Panc1 (cell line): Measurements from ENCODE around the gene SNTG2. TPM values are rescaled to one million over a fixed set of nuclear protein-coding genes. Genes with fewer than 3 reads are reported as not detected.

Experiments
- ATAC-seq: fragments of 200-7000 bp; cut with Tn5 transposase; 2 replicates; pipeline ENCODE4 v1.9.1; 2020; ENCODE audit warnings: mild to moderate bottlenecking, moderate library complexity
- BruUV-seq: library from RNA; stranded (reverse); fragments of 400-500 nt; replicated peaks from 2 replicates; lab custom pipeline; 2021; lab: Mats Ljungman, UMichigan
- CTCF ChIA-PET: fragments of 300-600 bp; sonication (Branson Sonifier 250); formaldehyde crosslinking; loops from one replicate; lab custom pipeline; 2022; ENCODE audit warnings: antibody characterized with exemption; lab: Charles Lee
- POLR2A ChIA-PET: fragments of 300-600 bp; sonication (Branson Sonifier 250); formaldehyde crosslinking; loops from one replicate; lab custom pipeline; 2022; ENCODE audit warnings: antibody characterized with exemption; lab: Charles Lee
- DNase-seq: peaks from one replicate; pipeline ENCODE4 v3.0.0-alpha.2; 2010; ENCODE audit warnings: low read depth, low spot score
- H3K27ac ChIP-seq: 2 replicates; pipeline ENCODE4 v1.5.1; 2011; ENCODE audit warnings: mild to moderate bottlenecking, low read length, inconsistent platforms
- H3K27me3 ChIP-seq: fragments of 200-500 bp; sonication (Bioruptor generic); 2 replicates; pipeline ENCODE4 v1.6.0; 2014; ENCODE audit warnings: low read length, inconsistent platforms; ENCODE audit not compliant: control insufficient read depth, insufficient read depth
- H3K36me3 ChIP-seq: fragments of 200-500 bp; sonication (Bioruptor generic); 2 replicates; pipeline ENCODE4 v1.5.1; 2014; ENCODE audit warnings: inconsistent platforms, mild to moderate bottlenecking, low read length, moderate library complexity; ENCODE audit not compliant: control insufficient read depth, insufficient read depth
- H3K4me1 ChIP-seq: 2 replicates; pipeline ENCODE4 v1.5.1; 2011; ENCODE audit warnings: inconsistent platforms, mild to moderate bottlenecking, low read length, moderate library complexity; ENCODE audit not compliant: control insufficient read depth, insufficient read depth
- H3K4me3 ChIP-seq, 2 experiments: 2 replicates each; pipeline ENCODE4 v1.5.1; 2011 to 2012; ENCODE audit warnings: low read depth in 2 of 2, low read length in 2 of 2, mild to moderate bottlenecking in 2 of 2, inconsistent platforms in 1 of 2, moderate library complexity in 1 of 2
- H3K9me3 ChIP-seq: fragments of 200-500 bp; sonication (Bioruptor generic); 2 replicates; pipeline ENCODE4 v1.5.1; 2014; ENCODE audit warnings: low read depth, mild to moderate bottlenecking, inconsistent platforms, low read length, moderate library complexity; ENCODE audit not compliant: control insufficient read depth, insufficient read depth
- CTCF ChIP-seq: fragments of 450-650 bp; IDR thresholded peaks from 2 replicates; pipeline ENCODE4 v1.5.1; 2017; ENCODE audit warnings: mild to moderate bottlenecking
- POLR2AphosphoS5 ChIP-seq: IDR thresholded peaks from 2 replicates; pipeline ENCODE4 v1.6.1; 2012; ENCODE audit warnings: mild to moderate bottlenecking, low read depth, low read length, moderate library complexity
- REST ChIP-seq, 2 experiments: IDR thresholded peaks; 2 replicates each; pipeline ENCODE4 v1.6.1; 2011 to 2012; ENCODE audit warnings: low read depth in 2 of 2, control low read depth in 1 of 2, low read length in 1 of 2, mild to moderate bottlenecking in 1 of 2, moderate library complexity in 1 of 2; ENCODE audit not compliant: insufficient read depth in 1 of 2
- SIN3A ChIP-seq: IDR thresholded peaks from 2 replicates; pipeline ENCODE4 v1.6.1; 2012; ENCODE audit warnings: low read depth, mild to moderate bottlenecking, low read length, moderate library complexity, borderline replicate concordance; ENCODE audit not compliant: insufficient read depth
- TCF7L2 ChIP-seq: IDR thresholded peaks from 2 replicates; pipeline ENCODE4 v1.6.1; 2011; ENCODE audit warnings: mild to moderate bottlenecking, low read depth, low read length, inconsistent platforms
- in situ Hi-C: cut with HindIII; loops from 2 replicates; pipeline ENCODE4 v1.10.0; 2016; ENCODE audit warnings: low sequenced_read_pairs, low pct_unique_long_range_greater_than_20kb
- intact Hi-C: fragments of 100-400 bp; cut with micrococcal nuclease; formaldehyde crosslinking; loops from one replicate; pipeline ENCODE4 v1.10.0; 2022; ENCODE audit not compliant: unreplicated experiment
- total RNA-seq: library from RNA; stranded (reverse); gene quantifications from one replicate; pipeline ENCODE4 v1.2.1, GENCODE V29; 2021; ENCODE audit not compliant: unreplicated experiment

Gene SNTG2
- total RNA-seq, 1 experiment from 2014 or later: not detected

DNA sequence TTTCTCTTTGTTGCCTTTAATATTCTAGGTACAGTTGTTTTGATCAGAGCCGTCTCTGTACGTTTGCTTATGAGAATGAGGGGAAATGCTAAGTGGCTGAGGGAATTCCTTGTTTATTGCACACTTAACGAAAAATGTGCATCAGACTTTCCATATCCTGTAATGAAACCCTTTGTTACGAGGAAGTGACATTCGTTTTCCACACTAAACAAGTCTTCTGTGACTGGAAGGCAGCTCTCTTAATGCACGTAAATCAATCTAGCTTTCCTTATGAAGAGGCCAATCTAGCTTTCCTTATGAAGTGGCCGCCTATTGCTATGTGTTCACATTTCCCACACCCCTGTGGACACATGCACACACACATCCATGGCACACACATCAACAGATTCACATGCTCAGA lies 186.2 kb downstream of the SNTG2 start:
- no peaks in the 10 kb centered on the region for H3K9me3 ChIP-seq
- no peak overlapping the region for H3K27ac ChIP-seq
- ATAC-seq (no peak), DNase-seq (no peak)
- no peak overlapping the region for H3K4me3 ChIP-seq
- H3K27me3 ChIP-seq: no peaks in the 10 kb centered on the region
- in situ Hi-C loops: no loop called here
- H3K4me1 ChIP-seq: no peaks in the 10 kb centered on the region
- intact Hi-C loops: no loop called here
- TF ChIP-seq SIN3A (no peak), REST (IDR thresholded peaks at IDR 0.05; ENCODE audit: insufficient read depth in 1 of 2, low read depth in 2 of 2, low read length in 1 of 2) (no peak), CTCF (no peak), TCF7L2 (no peak), POLR2AphosphoS5 (no peak)
- BruUV-seq: no TSS peak
- H3K36me3 ChIP-seq: no peaks in the 10 kb centered on the region
- CTCF ChIA-PET: no interaction called here
- POLR2A ChIA-PET: no interaction called here

DNA sequence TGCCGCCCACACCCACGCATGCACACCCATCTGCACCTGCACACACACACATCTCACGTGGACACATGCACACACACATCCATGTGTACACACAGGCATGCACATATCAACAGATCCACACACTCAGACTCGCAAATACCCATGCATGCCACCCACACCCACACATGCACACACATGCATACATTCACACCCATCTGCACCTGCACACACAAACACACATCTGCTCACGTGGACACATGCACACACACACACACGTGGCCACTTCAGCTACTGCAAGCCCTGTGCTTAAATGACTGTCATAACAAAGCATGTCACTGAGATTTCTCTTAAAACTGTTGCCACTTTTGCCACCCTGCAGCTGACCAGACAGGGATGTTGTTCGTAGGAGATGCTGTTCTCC lies 186.6 kb downstream of the SNTG2 start:
- no peak for ATAC-seq
- Histone ChIP-seq H3K4me3 (no peak overlapping the region), H3K27me3 (no peaks in the 10 kb centered on the region), H3K27ac (no peak overlapping the region), H3K4me1 (no peaks in the 10 kb centered on the region), H3K36me3 (no peaks in the 10 kb centered on the region), H3K9me3 (no peaks in the 10 kb centered on the region)
- intact Hi-C loops: no loop called here
- DNase-seq: no peak
- ChIA-PET CTCF (no interaction called here), POLR2A (no interaction called here)
- no TSS peak for BruUV-seq
- in situ Hi-C loops: no loop called here
- TF ChIP-seq REST (IDR thresholded peaks at IDR 0.05; ENCODE audit: insufficient read depth in 1 of 2, low read depth in 2 of 2, low read length in 1 of 2) (no peak), CTCF (no peak), TCF7L2 (no peak), POLR2AphosphoS5 (no peak), SIN3A (no peak)
